GM04503 (cell line): Measurements from ENCODE around the gene TIMM21.

ENCODE experiments used
- DNase-seq: peaks from one replicate; pipeline ENCODE4 v3.0.0-alpha.2; 2012; ENCODE audit warnings: low read depth

Gene TIMM21

GRCh38 chr18:74194691-74195090 lies 46.4 kb downstream of the TIMM21 start:
- DNase-seq = no peak

GRCh38 chr18:74196220-74197119 lies 48.1 kb downstream of the TIMM21 start:
- DNase-seq = no peak

GRCh38 chr18:74197705-74198341 lies 49.5 kb downstream of the TIMM21 start:
- no peak for DNase-seq

GRCh38 chr18:74198453-74198852 lies 50.1 kb downstream of the TIMM21 start:
- no peak for DNase-seq

GRCh38 chr18:74200780-74201179 lies 52.5 kb downstream of the TIMM21 start:
- DNase-seq = no peak

- no peak for DNase-seq
Measured at GRCh38 chr18:74203811-74204210, 55.5 kb downstream of the TIMM21 start.

- DNase-seq = no peak
Measured at GRCh38 chr18:74204526-74205152, 56.3 kb downstream of the TIMM21 start.
